Keratinocyte (primary cell): Measurements from ENCODE around the gene CPHXL2.

Experiments used
- CTCF ChIP-seq, 3 experiments: IDR thresholded peaks in 1 of 3; conservative IDR thresholded peaks in 1 of 3; optimal IDR thresholded peaks in 1 of 3; 2 replicates in 2 of 3; 3 replicates in 1 of 3; pipeline versions ENCODE3 to v1.5.1; 2011; ENCODE audit warnings: low read length in 3 of 3, mild to moderate bottlenecking in 3 of 3, moderate library complexity in 2 of 3, control low read depth in 1 of 3, inconsistent platforms in 1 of 3; ENCODE audit not compliant: insufficient read depth in 2 of 3; ENCODE audit errors: extremely low read depth in 1 of 3
- EZH2 ChIP-seq: IDR thresholded peaks from one replicate; pipeline ENCODE4 v1.6.1; 2012; ENCODE audit warnings: inconsistent platforms, mild to moderate bottlenecking, low read length, moderate library complexity

GRCh38 chr16:75632857-75633256 lies 44.0 kb downstream of the CPHXL2 start:
- TF ChIP-seq CTCF (optimal IDR thresholded peaks at IDR 0.05 in 1 of 3, IDR thresholded peaks at IDR 0.05 in 1 of 3, conservative IDR thresholded peaks at IDR 0.05 in 1 of 3; ENCODE audit: extremely low read depth in 1 of 3, insufficient read depth in 2 of 3, low read length in 3 of 3) = no peak
- no peak for TF ChIP-seq EZH2
